H1 (cell line): Measurements from ENCODE around the gene PTGES2.

Experiments
- CTBP2 ChIP-seq: IDR thresholded peaks from 2 replicates; pipeline ENCODE4 v1.7.0; 2011; ENCODE audit warnings: borderline replicate concordance, mild to moderate bottlenecking, moderate library complexity, mixed read lengths, low read length; ENCODE audit not compliant: insufficient read depth, insufficient read length
- EP300 ChIP-seq, 2 experiments: IDR thresholded peaks; 1 replicate in 1 of 2; 2 replicates in 1 of 2; pipeline ENCODE4 v1.6.1; 2011 to 2012; ENCODE audit warnings: low read depth in 2 of 2, low read length in 2 of 2, mild to moderate bottlenecking in 2 of 2, borderline replicate concordance in 1 of 2, inconsistent platforms in 1 of 2, moderate library complexity in 1 of 2
- GTF2F1 ChIP-seq: IDR thresholded peaks from 2 replicates; pipeline ENCODE4 v1.6.1; 2012; ENCODE audit warnings: low read depth, low read length, improper control_type of control experiment, borderline replicate concordance
- JUND ChIP-seq: IDR thresholded peaks from 2 replicates; pipeline ENCODE4 v1.6.1; 2011; ENCODE audit warnings: mild to moderate bottlenecking, improper control_type of control experiment, low read length
- KDM1A ChIP-seq: fragments of 200-600, 300-600 bp; sonication (generic); IDR thresholded peaks from 2 replicates; pipeline ENCODE4 v1.7.1; 2016; ENCODE audit warnings: mild to moderate bottlenecking, low read length, borderline replicate concordance
- POLR2A ChIP-seq, 2 experiments: IDR thresholded peaks; 1 replicate in 1 of 2; 2 replicates in 1 of 2; pipeline ENCODE4 v1.6.1; 2011; ENCODE audit warnings: low read depth in 2 of 2, low read length in 2 of 2, mild to moderate bottlenecking in 2 of 2; ENCODE audit errors: control extremely low read depth in 1 of 2
- POLR2AphosphoS5 ChIP-seq: IDR thresholded peaks from 2 replicates; pipeline ENCODE4 v1.6.1; 2011; ENCODE audit warnings: low read depth, low read length
- RNF2 ChIP-seq: fragments of 200-900, 300-1000 bp; sonication (generic); IDR thresholded peaks from 2 replicates; pipeline ENCODE4 v1.7.1; 2016; ENCODE audit warnings: borderline replicate concordance, low read depth, mild to moderate bottlenecking, antibody characterized with exemption, low read length; ENCODE audit not compliant: poor library complexity, severe bottlenecking; ENCODE audit errors: missing control alignments
- SAP30 ChIP-seq: fragments of 300-600 bp; sonication (generic); IDR thresholded peaks from 2 replicates; pipeline ENCODE4 v1.7.1; 2012; ENCODE audit warnings: low read length, moderate library complexity, mild to moderate bottlenecking, inconsistent platforms; ENCODE audit not compliant: insufficient read depth, insufficient replicate concordance
- TAF1 ChIP-seq: IDR thresholded peaks from 2 replicates; pipeline ENCODE4 v1.6.1; 2011; ENCODE audit warnings: mild to moderate bottlenecking, low read depth, low read length
- YY1 ChIP-seq: IDR thresholded peaks from 2 replicates; pipeline ENCODE4 v1.6.1; 2011; ENCODE audit warnings: low read depth, mild to moderate bottlenecking, low read length
- TF ChIP-seq, protein P1 (sequence below): IDR thresholded peaks from 2 replicates; pipeline ENCODE4 v1.6.1; 2012; ENCODE audit warnings: low read length, inconsistent platforms
- TF ChIP-seq, protein P2 (sequence below), 3 experiments: IDR thresholded peaks; 1 replicate in 2 of 3; 2 replicates in 1 of 3; pipeline versions ENCODE4 v1.5.1 to v1.6.1; 2011; ENCODE audit warnings: low read length in 3 of 3, mild to moderate bottlenecking in 3 of 3, inconsistent platforms in 2 of 3, low read depth in 1 of 3, moderate library complexity in 1 of 3; ENCODE audit not compliant: insufficient read depth in 1 of 3; ENCODE audit errors: control extremely low read depth in 1 of 3

- TF ChIP-seq POLR2AphosphoS5 = no peak
- no peak for TF ChIP-seq YY1
- TF ChIP-seq, protein P1, sequence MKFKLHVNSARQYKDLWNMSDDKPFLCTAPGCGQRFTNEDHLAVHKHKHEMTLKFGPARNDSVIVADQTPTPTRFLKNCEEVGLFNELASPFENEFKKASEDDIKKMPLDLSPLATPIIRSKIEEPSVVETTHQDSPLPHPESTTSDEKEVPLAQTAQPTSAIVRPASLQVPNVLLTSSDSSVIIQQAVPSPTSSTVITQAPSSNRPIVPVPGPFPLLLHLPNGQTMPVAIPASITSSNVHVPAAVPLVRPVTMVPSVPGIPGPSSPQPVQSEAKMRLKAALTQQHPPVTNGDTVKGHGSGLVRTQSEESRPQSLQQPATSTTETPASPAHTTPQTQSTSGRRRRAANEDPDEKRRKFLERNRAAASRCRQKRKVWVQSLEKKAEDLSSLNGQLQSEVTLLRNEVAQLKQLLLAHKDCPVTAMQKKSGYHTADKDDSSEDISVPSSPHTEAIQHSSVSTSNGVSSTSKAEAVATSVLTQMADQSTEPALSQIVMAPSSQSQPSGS = no peak
- no peak for TF ChIP-seq SAP30
- no peak for TF ChIP-seq RNF2
- TF ChIP-seq, protein P2, sequence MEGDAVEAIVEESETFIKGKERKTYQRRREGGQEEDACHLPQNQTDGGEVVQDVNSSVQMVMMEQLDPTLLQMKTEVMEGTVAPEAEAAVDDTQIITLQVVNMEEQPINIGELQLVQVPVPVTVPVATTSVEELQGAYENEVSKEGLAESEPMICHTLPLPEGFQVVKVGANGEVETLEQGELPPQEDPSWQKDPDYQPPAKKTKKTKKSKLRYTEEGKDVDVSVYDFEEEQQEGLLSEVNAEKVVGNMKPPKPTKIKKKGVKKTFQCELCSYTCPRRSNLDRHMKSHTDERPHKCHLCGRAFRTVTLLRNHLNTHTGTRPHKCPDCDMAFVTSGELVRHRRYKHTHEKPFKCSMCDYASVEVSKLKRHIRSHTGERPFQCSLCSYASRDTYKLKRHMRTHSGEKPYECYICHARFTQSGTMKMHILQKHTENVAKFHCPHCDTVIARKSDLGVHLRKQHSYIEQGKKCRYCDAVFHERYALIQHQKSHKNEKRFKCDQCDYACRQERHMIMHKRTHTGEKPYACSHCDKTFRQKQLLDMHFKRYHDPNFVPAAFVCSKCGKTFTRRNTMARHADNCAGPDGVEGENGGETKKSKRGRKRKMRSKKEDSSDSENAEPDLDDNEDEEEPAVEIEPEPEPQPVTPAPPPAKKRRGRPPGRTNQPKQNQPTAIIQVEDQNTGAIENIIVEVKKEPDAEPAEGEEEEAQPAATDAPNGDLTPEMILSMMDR (IDR thresholded peaks at IDR 0.05; ENCODE audit: control extremely low read depth in 1 of 3, insufficient read depth in 1 of 3, low read depth in 1 of 3, low read length in 3 of 3) = no peak
- TF ChIP-seq POLR2A (IDR thresholded peaks at IDR 0.05; ENCODE audit: control extremely low read depth in 1 of 2, low read depth in 2 of 2, low read length in 2 of 2) = no peak
- TF ChIP-seq EP300 (IDR thresholded peaks at IDR 0.05; ENCODE audit: borderline replicate concordance in 1 of 2, low read depth in 2 of 2, low read length in 2 of 2) = no peak
- TF ChIP-seq KDM1A = no peak
- no peak for TF ChIP-seq GTF2F1
- TF ChIP-seq JUND = no peak
- TF ChIP-seq CTBP2 = no peak
- no peak for TF ChIP-seq TAF1
These were observed 13.8 kb downstream of the PTGES2 start for GRCh38 chr9:128113526-128114325.
